Transverse colon (tissue), 4 donors: ENCODE data around the gene MACF1. TPM values are rescaled to one million over a fixed set of nuclear protein-coding genes. Genes with fewer than 3 reads are reported as not detected.

Experiments used
- DNase-seq: peaks from one replicate; pipeline ENCODE4 v3.0.0-alpha.2; 2019
- H3K27ac ChIP-seq, 4 donors: fragments of 200-600 bp; sonication (generic); 2 replicates each; pipeline ENCODE4 v1.5.1; 2016 to 2018; ENCODE audit warnings: inconsistent platforms in 4 of 4
- H3K27me3 ChIP-seq: fragments of 200-600 bp; sonication (generic); 2 replicates; pipeline ENCODE4 v1.5.1; 2017; ENCODE audit warnings: inconsistent platforms
- H3K36me3 ChIP-seq, 4 donors: fragments of 200-600 bp; sonication (generic); 2 replicates each; pipeline ENCODE4 v1.5.1; 2017 to 2019; ENCODE audit warnings: inconsistent platforms in 4 of 4
- H3K4me1 ChIP-seq, 4 donors: fragments of 200-600 bp; sonication (generic); 2 replicates each; pipeline ENCODE4 v1.5.1; 2017 to 2020; ENCODE audit warnings: inconsistent platforms in 4 of 4
- H3K4me3 ChIP-seq, 4 donors: fragments of 200-600 bp; sonication (generic); 1 replicate in 1 of 4; 2 replicates in 3 of 4; pipeline versions ENCODE4 v1.5.1 to v1.6.1; 2017 to 2019; ENCODE audit warnings: inconsistent platforms in 4 of 4
- H3K9me3 ChIP-seq, 2 donors: fragments of 200-600 bp; sonication (generic); 2 replicates each; pipeline ENCODE4 v1.5.1; 2017 to 2019; ENCODE audit warnings: inconsistent platforms in 2 of 2
- CTCF ChIP-seq, 5 experiments: fragments of 200-600 bp in 3 of 5; fragments of 450-650 bp in 2 of 5; sonication (generic) in 3 of 5; IDR thresholded peaks; 1 replicate in 2 of 5; 2 replicates in 3 of 5; pipeline ENCODE4 v1.5.1; 2016 to 2017; ENCODE audit warnings: antibody characterized with exemption in 5 of 5, inconsistent platforms in 3 of 5, mild to moderate bottlenecking in 2 of 5, moderate library complexity in 1 of 5
- EP300 ChIP-seq: sonication (generic); formaldehyde crosslinking; IDR thresholded peaks from one replicate; pipeline ENCODE4 v1.6.1; 2017; ENCODE audit warnings: antibody characterized with exemption, low read depth
- POLR2A ChIP-seq: fragments of 450-650 bp; IDR thresholded peaks from one replicate; pipeline ENCODE4 v1.6.1; 2016; ENCODE audit warnings: antibody characterized with exemption, mild to moderate bottlenecking, moderate library complexity
- POLR2AphosphoS5 ChIP-seq, 3 donors: sonication (generic); formaldehyde crosslinking; IDR thresholded peaks; one replicate each; pipeline ENCODE4 v1.6.1; 2016; ENCODE audit warnings: antibody characterized with exemption in 3 of 3
- WGBS, 2 donors: methylation state at CpG; one replicate each; pipeline ENCODE4 v1.1.5; 2018; ENCODE audit warnings: low coverage in 1 of 2; 5-methylcytosine and 5-hydroxymethylcytosine counted together
- in situ Hi-C, 4 donors: fragments of 200-750 bp; cut with MboI; loops; one replicate each; pipeline versions ENCODE4 v1.15.0 to v1.15.1; 2017; ENCODE audit warnings: low sequenced_read_pairs in 3 of 4, low pct_ligation_motif_present in 1 of 4, low pct_unique_long_range_greater_than_20kb in 1 of 4
- intact Hi-C: fragments of 100-400 bp; cut with DNase I; formaldehyde crosslinking; loops from one replicate; pipeline ENCODE4 v1.15.1; 2023; ENCODE audit warnings: low total_unique reads
- total RNA-seq, 4 donors: library from RNA; depleted of rRNA; stranded (reverse); fragments of >200 nt; gene quantifications; one replicate each; pipeline ENCODE4 v1.1.0, GENCODE V29; 2016

Gene MACF1
- total RNA-seq, 4 donors from 2014 or later, result 190 to 300 (median 254) TPM

GRCh38 chr1:39380036-39380435 is 175.5 kb downstream of the MACF1 start:
- H3K36me3 ChIP-seq, result peaks cover 0 to 43% (median 16%) of the 10 kb centered on the region in 4 donors
- H3K27me3 ChIP-seq, result no peaks in the 10 kb centered on the region
- no peaks in the 10 kb centered on the region for H3K9me3 ChIP-seq
- no peak overlapping the region for H3K27ac ChIP-seq
- H3K4me3 ChIP-seq, result no peak overlapping the region
- TF ChIP-seq POLR2AphosphoS5 (IDR thresholded peaks at IDR 0.05) (no peak), POLR2A (no peak), CTCF (IDR thresholded peaks at IDR 0.05) (no peak), EP300 (no peak)
- peaks cover 0 to 4% (median 0%) of the 10 kb centered on the region in 4 donors for H3K4me1 ChIP-seq
- intact Hi-C loops, result no loop called here
- no peak for DNase-seq
- in situ Hi-C loops, result no loop called here

DNA sequence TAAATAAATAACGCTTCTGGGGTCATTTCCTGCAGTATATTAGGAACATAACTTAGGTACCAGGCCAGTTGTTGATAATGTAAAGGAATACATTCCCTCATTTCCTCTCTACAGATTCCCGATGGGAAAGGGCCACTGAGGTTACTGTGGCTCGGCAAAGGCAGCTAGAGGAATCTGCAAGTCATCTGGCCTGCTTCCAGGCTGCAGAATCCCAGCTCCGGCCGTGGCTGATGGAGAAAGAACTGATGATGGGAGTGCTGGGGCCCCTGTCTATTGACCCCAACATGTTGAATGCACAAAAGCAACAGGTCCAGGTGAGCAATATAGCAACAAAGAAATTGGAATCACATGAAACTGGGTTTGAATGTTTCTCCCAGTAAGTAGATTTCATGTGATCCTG is 177.3 kb downstream of the MACF1 start:
- Histone ChIP-seq H3K9me3 (no peaks in the 10 kb centered on the region), H3K4me1 (peaks cover 0 to 4% (median 0%) of the 10 kb centered on the region in 4 donors), H3K4me3 (no peak overlapping the region), H3K27me3 (no peaks in the 10 kb centered on the region), H3K27ac (peak overlapping the region in 3 of 4 donors; percentile 11 to 49 (median 12)), H3K36me3 (peaks cover 0 to 61% (median 21%) of the 10 kb centered on the region in 4 donors)
- in situ Hi-C loops, result no loop called here
- intact Hi-C loops, result no loop called here
- WGBS, 2 donors, result 75% methylated on average over 5 of the region's 5 CpGs; no CpG with 5 or more reads in 1 of the 2 donors
- TF ChIP-seq EP300 (no peak), CTCF (IDR thresholded peaks at IDR 0.05) (no peak), POLR2AphosphoS5 (IDR thresholded peaks at IDR 0.05) (no peak), POLR2A (no peak)
- no peak for DNase-seq

DNA sequence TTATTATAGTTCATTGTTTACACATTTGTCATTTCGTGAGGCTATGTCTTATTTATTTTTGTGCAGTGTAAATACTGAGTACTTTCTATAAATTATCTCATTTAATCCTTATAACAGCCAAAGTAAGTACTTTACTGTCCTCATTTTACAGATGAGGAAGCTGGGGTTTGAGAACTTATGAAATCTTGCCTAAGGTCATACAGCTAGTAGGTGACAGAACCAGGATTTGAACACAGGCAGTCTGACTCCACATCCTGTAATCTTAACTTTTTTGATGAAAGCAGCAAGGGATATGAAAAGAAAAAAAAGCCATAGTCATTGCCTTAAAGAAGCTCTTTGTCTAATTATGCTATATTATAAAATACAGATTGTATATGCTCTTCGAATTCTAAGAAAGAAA is 179.8 kb downstream of the MACF1 start:
- H3K27ac ChIP-seq, result peak overlapping the region in 3 of 4 donors; percentile 53 to 59 (median 58)

More for the DNA sequence above, 179.8 kb downstream of the MACF1 start:
- peaks cover 0 to 77% (median 28%) of the 10 kb centered on the region in 4 donors for H3K36me3 ChIP-seq
- intact Hi-C loops, result no loop called here
- H3K4me3 ChIP-seq, result no peak overlapping the region
- peaks cover 0 to 4% (median 0%) of the 10 kb centered on the region in 4 donors for H3K4me1 ChIP-seq
- no peak for DNase-seq
- no peaks in the 10 kb centered on the region for H3K27me3 ChIP-seq
- WGBS, 2 donors, result 40 to 76% methylated on average over 2 of the region's 2 CpGs
- no peaks in the 10 kb centered on the region for H3K9me3 ChIP-seq
- TF ChIP-seq EP300, result no peak
- no peak for TF ChIP-seq CTCF (IDR thresholded peaks at IDR 0.05)
- no peak for TF ChIP-seq POLR2A
- TF ChIP-seq POLR2AphosphoS5 (IDR thresholded peaks at IDR 0.05), result no peak
- in situ Hi-C loops, result no loop called here
